Endothelial cell of umbilical vein (primary cell): ENCODE measurements around the gene KRTAP6-2. TPM values are rescaled to one million over a fixed set of nuclear protein-coding genes. Genes with fewer than 3 reads are reported as not detected.

Experiments used
- BruUV-seq: library from RNA; stranded (reverse); fragments of 400-500 nt; replicated peaks from 2 replicates; lab custom pipeline; 2021; lab: Mats Ljungman, UMichigan
- CTCF ChIA-PET: fragments of 300-600, 350-600 bp; sonication (Branson Sonifier 250); formaldehyde crosslinking; loops from one replicate; lab custom pipeline; 2021; ENCODE audit warnings: antibody characterized with exemption, inconsistent platforms; lab: Charles Lee
- POLR2A ChIA-PET: fragments of 300-600, 350-600 bp; sonication (Branson Sonifier 250); formaldehyde crosslinking; loops from one replicate; lab custom pipeline; 2021; ENCODE audit warnings: antibody characterized with exemption, inconsistent platforms; lab: Charles Lee
- DNase-seq: peaks from one replicate; pipeline ENCODE4 v3.0.0-alpha.2; 2011; ENCODE audit warnings: low read depth, low spot score
- FAIRE-seq: peaks from 2 replicates; lab custom pipeline; 2011; peaks lifted over from hg19 to GRCh38; lab: Jason Lieb, UNC
- H2AFZ ChIP-seq: 2 replicates; pipeline ENCODE4 v1.6.0; 2012; ENCODE audit warnings: low read depth, low read length, control low read depth, inconsistent platforms
- H3K27ac ChIP-seq: 2 replicates; pipeline ENCODE4 v1.5.1; 2011; ENCODE audit warnings: low read depth, mild to moderate bottlenecking, control low read depth, low read length, moderate library complexity; ENCODE audit not compliant: insufficient read depth
- H3K27me3 ChIP-seq, 2 experiments: 2 replicates each; pipeline versions ENCODE4 v1.6.0 to v1.6.1; 2011; ENCODE audit warnings: low read length in 2 of 2, mixed read lengths in 1 of 2; ENCODE audit not compliant: control insufficient read depth in 2 of 2, insufficient read depth in 2 of 2
- H3K36me3 ChIP-seq, 2 experiments: 2 replicates in 1 of 2; 3 replicates in 1 of 2; pipeline ENCODE4 v1.5.1; 2011; ENCODE audit warnings: low read length in 2 of 2, mild to moderate bottlenecking in 1 of 2, moderate library complexity in 1 of 2; ENCODE audit not compliant: control insufficient read depth in 2 of 2, insufficient read depth in 2 of 2; ENCODE audit errors: extremely low read depth in 1 of 2
- H3K4me1 ChIP-seq: 3 replicates; pipeline ENCODE4 v1.5.1; 2011; ENCODE audit warnings: mild to moderate bottlenecking, low read length; ENCODE audit not compliant: control insufficient read depth, insufficient read depth; ENCODE audit errors: extremely low read depth
- H3K4me2 ChIP-seq: 2 replicates; pipeline ENCODE4 v1.6.1; 2011; ENCODE audit warnings: low read length, control low read depth, mixed read lengths; ENCODE audit not compliant: insufficient read depth
- H3K4me3 ChIP-seq, 3 experiments: fragments of 200-600 bp in 1 of 3; sonication (generic), shearing (Covaris generic) in 1 of 3; replicated peaks in 1 of 3; 2 replicates each; pipeline ENCODE4 v1.5.1; 2011 to 2016; ENCODE audit warnings: control low read depth in 3 of 3, low read length in 3 of 3, mild to moderate bottlenecking in 2 of 3, inconsistent platforms in 1 of 3, low read depth in 1 of 3, moderate library complexity in 1 of 3; ENCODE audit not compliant: insufficient read depth in 1 of 3
- H3K79me2 ChIP-seq: 2 replicates; pipeline ENCODE4 v1.6.0; 2012; ENCODE audit warnings: low read length, inconsistent platforms; ENCODE audit not compliant: control insufficient read depth, insufficient read depth
- H3K9ac ChIP-seq: replicated peaks from 2 replicates; pipeline ENCODE3; 2011; ENCODE audit warnings: low read length, control low read depth; ENCODE audit not compliant: insufficient read depth; ENCODE audit errors: extremely low read depth
- H3K9me1 ChIP-seq: replicated peaks from 3 replicates; pipeline ENCODE4 v1.6.0; 2011; ENCODE audit warnings: mild to moderate bottlenecking, low read length; ENCODE audit not compliant: control insufficient read depth, insufficient read depth; ENCODE audit errors: extremely low read depth
- H3K9me3 ChIP-seq: replicated peaks from 2 replicates; pipeline ENCODE4 v1.5.1; 2012; ENCODE audit warnings: low read length, inconsistent platforms; ENCODE audit not compliant: control insufficient read depth, insufficient read depth
- H4K20me1 ChIP-seq: replicated peaks from 2 replicates; pipeline ENCODE3; 2011; ENCODE audit warnings: mild to moderate bottlenecking, low read length; ENCODE audit not compliant: control insufficient read depth, insufficient read depth; ENCODE audit errors: extremely low read depth
- CTCF ChIP-seq, 2 donors: IDR thresholded peaks; 1 replicate in 1 of 2; 2 replicates in 1 of 2; pipeline ENCODE4 v1.5.1; 2011; ENCODE audit warnings: low read length in 2 of 2, mild to moderate bottlenecking in 2 of 2, moderate library complexity in 2 of 2, control low read depth in 1 of 2, inconsistent platforms in 1 of 2, low read depth in 1 of 2; ENCODE audit not compliant: insufficient read depth in 1 of 2; ENCODE audit errors: extremely low read depth in 1 of 2
- EZH2 ChIP-seq: IDR thresholded peaks from 2 replicates; pipeline ENCODE4 v1.6.1; 2012; ENCODE audit warnings: borderline replicate concordance, low read depth, mild to moderate bottlenecking, moderate library complexity, low read length, inconsistent platforms; ENCODE audit not compliant: severe bottlenecking
- FOS ChIP-seq: IDR thresholded peaks from 2 replicates; pipeline ENCODE4 v1.6.1; 2011; ENCODE audit warnings: mild to moderate bottlenecking, low read length, moderate library complexity, borderline replicate concordance; ENCODE audit not compliant: insufficient read depth
- GATA2 ChIP-seq: IDR thresholded peaks from 2 replicates; pipeline ENCODE4 v1.7.0; 2011; ENCODE audit warnings: low read depth, mild to moderate bottlenecking, moderate library complexity, mixed read lengths, low read length; ENCODE audit not compliant: insufficient read length, insufficient read depth
- JUN ChIP-seq: IDR thresholded peaks from 2 replicates; pipeline ENCODE4 v1.6.1; 2011; ENCODE audit warnings: borderline replicate concordance, low read depth; ENCODE audit not compliant: insufficient read length, insufficient read depth
- MAX ChIP-seq: IDR thresholded peaks from 2 replicates; pipeline ENCODE4 v1.6.1; 2011; ENCODE audit not compliant: insufficient read depth, insufficient read length
- MYC ChIP-seq: IDR thresholded peaks from one replicate; pipeline ENCODE4 v1.6.1; 2011; ENCODE audit warnings: mild to moderate bottlenecking, low read depth, low read length
- POLR2A ChIP-seq: IDR thresholded peaks from 2 replicates; pipeline ENCODE4 v1.6.1; 2012; ENCODE audit warnings: low read depth, mild to moderate bottlenecking, control low read depth, low read length
- POLR2AphosphoS5 ChIP-seq: IDR thresholded peaks from 2 replicates; pipeline ENCODE4 v1.6.1; 2012; ENCODE audit warnings: low read depth, mild to moderate bottlenecking, control low read depth, low read length, moderate library complexity; ENCODE audit not compliant: insufficient read depth
- dilution Hi-C: fragments of 300-500 bp; cut with MboI; formaldehyde crosslinking; loops from one replicate; pipeline ENCODE4 v1.15.0; 2019; ENCODE audit warnings: low sequenced_read_pairs; ENCODE audit not compliant: extremely low pct_ligation_motif_present
- intact Hi-C: fragments of 100-400 bp; cut with micrococcal nuclease; formaldehyde crosslinking; loops from one replicate; pipeline ENCODE4 v1.10.0; 2022
- polyA plus RNA-seq, 4 experiments: library from polyadenylated mRNA; depleted of rRNA in 3 of 4; stranded (reverse) in 3 of 4; unstranded in 1 of 4; fragments of >200 nt; gene quantifications; 2 replicates each; pipeline versions ENCODE4 v1.2.1 to v1.2.3, GENCODE V29; 2011 to 2012; ENCODE audit warnings: missing spikeins in 1 of 4
- total RNA-seq: library from RNA; stranded (reverse); gene quantifications from 2 replicates; pipeline ENCODE4 v1.2.3, GENCODE V29; 2021

Gene KRTAP6-2
- total and polyA plus RNA-seq, 2 donors (not counting 3 experiments of a cell fraction or from before 2014, with no cell fraction given), result not detected

GRCh38 chr21:30642564-30642963 lies 43.9 kb upstream of the KRTAP6-2 start, which contains the start of gene KRTAP20-3:
TSS of gene KRTAP20-3 (plus strand) at chr21:30642864.
- peaks cover 2% of the 10 kb centered on the region for H3K9me3 ChIP-seq
- TF ChIP-seq GATA2 (no peak), MYC (no peak), MAX (no peak), FOS (no peak), JUN (no peak), EZH2 (no peak), CTCF (IDR thresholded peaks at IDR 0.05; ENCODE audit: extremely low read depth in 1 of 2, insufficient read depth in 1 of 2, low read depth in 1 of 2, low read length in 2 of 2) (no peak), POLR2AphosphoS5 (no peak), POLR2A (no peak)
- H3K27ac ChIP-seq, result no peak within 1 kb of the TSS
- no peaks in the 10 kb centered on the region for H4K20me1 ChIP-seq
- no peaks in the 10 kb centered on the region for H3K36me3 ChIP-seq
- intact Hi-C loops (no loop called here), dilution Hi-C loops (no loop called here)
- BruUV-seq, result no TSS peak
- H3K9ac ChIP-seq, result no peak within 1 kb of the TSS
- H3K9me1 ChIP-seq, result no peaks in the 10 kb centered on the region
- POLR2A ChIA-PET, result no interaction called here
- no peak for DNase-seq
- no peak within 1 kb of the TSS for H2AFZ ChIP-seq
- no peak within 1 kb of the TSS for H3K4me3 ChIP-seq
- H3K79me2 ChIP-seq, result no peaks in the 10 kb centered on the region
- CTCF ChIA-PET, result no interaction called here
- no peak for FAIRE-seq
- H3K4me2 ChIP-seq, result no peak within 1 kb of the TSS
- no peaks in the 10 kb centered on the region for H3K27me3 ChIP-seq
- H3K4me1 ChIP-seq, result no peaks in the 10 kb centered on the region
